GM15510 (cell line): Measurements from ENCODE around the gene RNF169.

ENCODE experiments used
- POLR2A ChIP-seq: IDR thresholded peaks from 3 replicates; pipeline ENCODE4 v1.6.1; 2011; ENCODE audit warnings: borderline replicate concordance; ENCODE audit not compliant: insufficient read length; ENCODE audit errors: extremely low read depth

The RNF169 gene

GRCh38 chr11:74849525-74850391 is 101.1 kb downstream of the RNF169 start:
- no peak for TF ChIP-seq POLR2A

- no peak for TF ChIP-seq POLR2A
Measured at GRCh38 chr11:74853223-74853622, 104.6 kb downstream of the RNF169 start.

- no peak for TF ChIP-seq POLR2A
Measured at GRCh38 chr11:74860743-74861142, 112.1 kb downstream of the RNF169 start.

- TF ChIP-seq POLR2A = no peak
Measured at GRCh38 chr11:74863410-74863809, 114.8 kb downstream of the RNF169 start.

GRCh38 chr11:74866557-74866956 is 117.9 kb downstream of the RNF169 start:
- TF ChIP-seq POLR2A = no peak

- TF ChIP-seq POLR2A = no peak
Measured at GRCh38 chr11:74870485-74870884, 121.8 kb downstream of the RNF169 start.

GRCh38 chr11:74871037-74871436 is 122.4 kb downstream of the RNF169 start:
- TF ChIP-seq POLR2A = no peak

- no peak for TF ChIP-seq POLR2A
Measured at GRCh38 chr11:74877132-74877531, 128.5 kb downstream of the RNF169 start.
